Body of pancreas (tissue), 4 donors: ENCODE measurements around the gene RNASE12.

Source experiments
- CTCF ChIP-seq, 7 experiments: fragments of 450-650 bp in 4 of 7; fragments of 200-600 bp in 3 of 7; sonication (generic) in 3 of 7; IDR thresholded peaks; one replicate each; pipeline ENCODE4 v1.5.1; 2016 to 2019; ENCODE audit warnings: antibody characterized with exemption in 7 of 7
- POLR2A ChIP-seq, 3 donors: fragments of 450-650 bp; IDR thresholded peaks; one replicate each; pipeline ENCODE4 v1.6.1; 2016; ENCODE audit warnings: antibody characterized with exemption in 3 of 3, mild to moderate bottlenecking in 2 of 3

GRCh38 chr14:20624495-20625070, 33.4 kb upstream of the RNASE12 start:
- TF ChIP-seq CTCF (IDR thresholded peaks at IDR 0.05) (no peak), POLR2A (IDR thresholded peaks at IDR 0.05) (no peak)
